Measurements from ENCODE around the gene LHFPL2. TPM values are rescaled to one million over a fixed set of nuclear protein-coding genes. Genes with fewer than 3 reads are reported as not detected.

Gene LHFPL2
- total RNA-seq, 1 experiment from 2014 or later, result 4.8 TPM

- no peaks in the 10 kb centered on the region for H3K9me2 ChIP-seq (replicated peaks; ENCODE audit: insufficient read depth, low read length)
- no peak overlapping the region for H3K4me3 ChIP-seq (ENCODE audit: low read length)
- H2AFZ ChIP-seq (ENCODE audit: low read length), result no peak overlapping the region
- no peaks in the 10 kb centered on the region for H4K20me1 ChIP-seq (ENCODE audit: insufficient read depth, low read depth, low read length)
- no peaks in the 10 kb centered on the region for H3K9me3 ChIP-seq (ENCODE audit: low read length)
- DNase-seq, result no peak
- H3K79me2 ChIP-seq (ENCODE audit: low read length), result no peaks in the 10 kb centered on the region
- H3K9ac ChIP-seq (ENCODE audit: low read length), result no peak overlapping the region
- no peak overlapping the region for H3K27ac ChIP-seq (ENCODE audit: low read length)
- no peaks in the 10 kb centered on the region for H3K4me1 ChIP-seq (ENCODE audit: low read length)
- no peaks in the 10 kb centered on the region for H3K27me3 ChIP-seq (ENCODE audit: low read length)
- H3K4me2 ChIP-seq (ENCODE audit: low read depth, low read length, poor library complexity, severe bottlenecking), result no peak overlapping the region
- H3K36me3 ChIP-seq (ENCODE audit: insufficient read depth, low read length), result no peaks in the 10 kb centered on the region
Observed at GRCh38 chr5:78634634-78635033, 13.9 kb downstream of the LHFPL2 start.

- no peak overlapping the region for H3K4me2 ChIP-seq (ENCODE audit: low read depth, low read length, poor library complexity, severe bottlenecking)
- H3K36me3 ChIP-seq (ENCODE audit: insufficient read depth, low read length), result no peaks in the 10 kb centered on the region
- H3K79me2 ChIP-seq (ENCODE audit: low read length), result no peaks in the 10 kb centered on the region
- no peaks in the 10 kb centered on the region for H3K4me1 ChIP-seq (ENCODE audit: low read length)
- DNase-seq, result no peak
- H3K27me3 ChIP-seq (ENCODE audit: low read length), result no peaks in the 10 kb centered on the region
- no peaks in the 10 kb centered on the region for H3K9me2 ChIP-seq (replicated peaks; ENCODE audit: insufficient read depth, low read length)
- H3K9me3 ChIP-seq (ENCODE audit: low read length), result no peaks in the 10 kb centered on the region
- no peak overlapping the region for H3K9ac ChIP-seq (ENCODE audit: low read length)
- H2AFZ ChIP-seq (ENCODE audit: low read length), result no peak overlapping the region
- H3K4me3 ChIP-seq (ENCODE audit: low read length), result no peak overlapping the region
- no peaks in the 10 kb centered on the region for H4K20me1 ChIP-seq (ENCODE audit: insufficient read depth, low read depth, low read length)
- H3K27ac ChIP-seq (ENCODE audit: low read length), result no peak overlapping the region
Observed at GRCh38 chr5:78634229-78634628, 14.3 kb downstream of the LHFPL2 start.

GRCh38 chr5:78633700-78634099 lies 14.9 kb downstream of the LHFPL2 start:
- Histone ChIP-seq H3K79me2 (ENCODE audit: low read length) (no peaks in the 10 kb centered on the region), H3K4me1 (ENCODE audit: low read length) (no peaks in the 10 kb centered on the region), H3K36me3 (ENCODE audit: insufficient read depth, low read length) (no peaks in the 10 kb centered on the region), H2AFZ (ENCODE audit: low read length) (no peak overlapping the region), H3K4me3 (ENCODE audit: low read length) (no peak overlapping the region), H4K20me1 (ENCODE audit: insufficient read depth, low read depth, low read length) (no peaks in the 10 kb centered on the region), H3K9me3 (ENCODE audit: low read length) (no peaks in the 10 kb centered on the region), H3K9ac (ENCODE audit: low read length) (no peak overlapping the region), H3K4me2 (ENCODE audit: low read depth, low read length, poor library complexity, severe bottlenecking) (no peak overlapping the region), H3K9me2 (replicated peaks; ENCODE audit: insufficient read depth, low read length) (no peaks in the 10 kb centered on the region), H3K27ac (ENCODE audit: low read length) (no peak overlapping the region), H3K27me3 (ENCODE audit: low read length) (no peaks in the 10 kb centered on the region)
- no peak for DNase-seq

GRCh38 chr5:78632467-78632866 lies 16.1 kb downstream of the LHFPL2 start:
- Histone ChIP-seq H3K27ac (ENCODE audit: low read length) (no peak overlapping the region), H4K20me1 (ENCODE audit: insufficient read depth, low read depth, low read length) (no peaks in the 10 kb centered on the region), H3K4me3 (ENCODE audit: low read length) (no peak overlapping the region), H3K27me3 (ENCODE audit: low read length) (no peaks in the 10 kb centered on the region), H3K36me3 (ENCODE audit: insufficient read depth, low read length) (no peaks in the 10 kb centered on the region), H3K9me2 (replicated peaks; ENCODE audit: insufficient read depth, low read length) (no peaks in the 10 kb centered on the region), H3K79me2 (ENCODE audit: low read length) (no peaks in the 10 kb centered on the region), H3K9ac (ENCODE audit: low read length) (no peak overlapping the region), H2AFZ (ENCODE audit: low read length) (no peak overlapping the region), H3K4me2 (ENCODE audit: low read depth, low read length, poor library complexity, severe bottlenecking) (no peak overlapping the region), H3K9me3 (ENCODE audit: low read length) (no peaks in the 10 kb centered on the region), H3K4me1 (ENCODE audit: low read length) (no peaks in the 10 kb centered on the region)
- no peak for DNase-seq

GRCh38 chr5:78631931-78632330 lies 16.6 kb downstream of the LHFPL2 start:
- H3K9ac ChIP-seq (ENCODE audit: low read length), result no peak overlapping the region
- H3K79me2 ChIP-seq (ENCODE audit: low read length), result no peaks in the 10 kb centered on the region
- H3K36me3 ChIP-seq (ENCODE audit: insufficient read depth, low read length), result no peaks in the 10 kb centered on the region
- no peaks in the 10 kb centered on the region for H3K9me3 ChIP-seq (ENCODE audit: low read length)
- no peak overlapping the region for H2AFZ ChIP-seq (ENCODE audit: low read length)
- no peaks in the 10 kb centered on the region for H4K20me1 ChIP-seq (ENCODE audit: insufficient read depth, low read depth, low read length)
- no peaks in the 10 kb centered on the region for H3K27me3 ChIP-seq (ENCODE audit: low read length)
- no peak overlapping the region for H3K4me3 ChIP-seq (ENCODE audit: low read length)
- H3K4me2 ChIP-seq (ENCODE audit: low read depth, low read length, poor library complexity, severe bottlenecking), result no peak overlapping the region
- H3K27ac ChIP-seq (ENCODE audit: low read length), result no peak overlapping the region
- no peak for DNase-seq
- no peaks in the 10 kb centered on the region for H3K9me2 ChIP-seq (replicated peaks; ENCODE audit: insufficient read depth, low read length)
- no peaks in the 10 kb centered on the region for H3K4me1 ChIP-seq (ENCODE audit: low read length)

- Histone ChIP-seq H3K27me3 (ENCODE audit: low read length) (no peaks in the 10 kb centered on the region), H3K27ac (ENCODE audit: low read length) (no peak overlapping the region), H3K4me1 (ENCODE audit: low read length) (no peaks in the 10 kb centered on the region), H2AFZ (ENCODE audit: low read length) (no peak overlapping the region), H4K20me1 (ENCODE audit: insufficient read depth, low read depth, low read length) (no peaks in the 10 kb centered on the region), H3K4me2 (ENCODE audit: low read depth, low read length, poor library complexity, severe bottlenecking) (no peak overlapping the region), H3K4me3 (ENCODE audit: low read length) (no peak overlapping the region), H3K36me3 (ENCODE audit: insufficient read depth, low read length) (no peaks in the 10 kb centered on the region), H3K79me2 (ENCODE audit: low read length) (no peaks in the 10 kb centered on the region), H3K9ac (ENCODE audit: low read length) (no peak overlapping the region), H3K9me2 (replicated peaks; ENCODE audit: insufficient read depth, low read length) (no peaks in the 10 kb centered on the region), H3K9me3 (ENCODE audit: low read length) (no peaks in the 10 kb centered on the region)
- DNase-seq, result no peak
Observed at GRCh38 chr5:78630047-78630446, 18.5 kb downstream of the LHFPL2 start.

- H3K4me1 ChIP-seq (ENCODE audit: low read length), result no peaks in the 10 kb centered on the region
- no peak overlapping the region for H2AFZ ChIP-seq (ENCODE audit: low read length)
- no peak overlapping the region for H3K4me3 ChIP-seq (ENCODE audit: low read length)
- H3K79me2 ChIP-seq (ENCODE audit: low read length), result no peaks in the 10 kb centered on the region
- H3K4me2 ChIP-seq (ENCODE audit: low read depth, low read length, poor library complexity, severe bottlenecking), result no peak overlapping the region
- H3K27me3 ChIP-seq (ENCODE audit: low read length), result no peaks in the 10 kb centered on the region
- no peaks in the 10 kb centered on the region for H3K9me3 ChIP-seq (ENCODE audit: low read length)
- H4K20me1 ChIP-seq (ENCODE audit: insufficient read depth, low read depth, low read length), result no peaks in the 10 kb centered on the region
- no peak overlapping the region for H3K27ac ChIP-seq (ENCODE audit: low read length)
- H3K9ac ChIP-seq (ENCODE audit: low read length), result no peak overlapping the region
- no peak for DNase-seq
- H3K9me2 ChIP-seq (replicated peaks; ENCODE audit: insufficient read depth, low read length), result no peaks in the 10 kb centered on the region
- H3K36me3 ChIP-seq (ENCODE audit: insufficient read depth, low read length), result no peaks in the 10 kb centered on the region
Observed at GRCh38 chr5:78629624-78630023, 18.9 kb downstream of the LHFPL2 start.

GRCh38 chr5:78628270-78628992 lies 20.1 kb downstream of the LHFPL2 start:
- no peaks in the 10 kb centered on the region for H3K36me3 ChIP-seq (ENCODE audit: insufficient read depth, low read length)
- H3K9ac ChIP-seq (ENCODE audit: low read length), result no peak overlapping the region
- no peak for DNase-seq
- no peaks in the 10 kb centered on the region for H3K79me2 ChIP-seq (ENCODE audit: low read length)
- H3K27me3 ChIP-seq (ENCODE audit: low read length), result no peaks in the 10 kb centered on the region
- no peak overlapping the region for H3K27ac ChIP-seq (ENCODE audit: low read length)
- no peaks in the 10 kb centered on the region for H4K20me1 ChIP-seq (ENCODE audit: insufficient read depth, low read depth, low read length)
- no peaks in the 10 kb centered on the region for H3K9me2 ChIP-seq (replicated peaks; ENCODE audit: insufficient read depth, low read length)
- H3K4me3 ChIP-seq (ENCODE audit: low read length), result no peak overlapping the region
- H3K4me1 ChIP-seq (ENCODE audit: low read length), result no peaks in the 10 kb centered on the region
- H2AFZ ChIP-seq (ENCODE audit: low read length), result no peak overlapping the region
- no peak overlapping the region for H3K4me2 ChIP-seq (ENCODE audit: low read depth, low read length, poor library complexity, severe bottlenecking)
- H3K9me3 ChIP-seq (ENCODE audit: low read length), result no peaks in the 10 kb centered on the region
